ENCODE results near the gene DNAJC1.

DNAJC1 gene

GRCh38 chr10:21751341-21752310 is 251.9 kb downstream of the DNAJC1 start:
- H3K36me3 ChIP-seq (ENCODE audit: control insufficient read depth in 2 of 2, insufficient read depth in 2 of 2, low read length in 2 of 2), result peaks cover 0 to 8% of the 10 kb centered on the region in 2 donors
- H3K27me3 ChIP-seq (ENCODE audit: control insufficient read depth in 1 of 2, insufficient read depth in 2 of 2, low read length in 2 of 2), result no peaks in the 10 kb centered on the region
- no peak overlapping the region for H3K9ac ChIP-seq (ENCODE audit: low read length in 2 of 2)
- H3K4me1 ChIP-seq (ENCODE audit: control insufficient read depth, insufficient read depth, low read length), result no peaks in the 10 kb centered on the region
- H3K27ac ChIP-seq (ENCODE audit: low read length), result no peak overlapping the region
- no peak overlapping the region for H3K4me3 ChIP-seq (ENCODE audit: low read length in 2 of 2)
- no peaks in the 10 kb centered on the region for H3K9me3 ChIP-seq (ENCODE audit: control insufficient read depth in 2 of 2, low read length in 2 of 2)

GRCh38 chr10:21750424-21750823 is 253.1 kb downstream of the DNAJC1 start:
- Histone ChIP-seq H3K27ac (ENCODE audit: low read length) (no peak overlapping the region), H3K9ac (ENCODE audit: low read length in 2 of 2) (no peak overlapping the region), H3K36me3 (ENCODE audit: control insufficient read depth in 2 of 2, insufficient read depth in 2 of 2, low read length in 2 of 2) (peaks cover 0 to 4% of the 10 kb centered on the region in 2 donors), H3K4me3 (ENCODE audit: low read length in 2 of 2) (no peak overlapping the region), H3K27me3 (ENCODE audit: control insufficient read depth in 1 of 2, insufficient read depth in 2 of 2, low read length in 2 of 2) (no peaks in the 10 kb centered on the region), H3K9me3 (ENCODE audit: control insufficient read depth in 2 of 2, low read length in 2 of 2) (no peaks in the 10 kb centered on the region), H3K4me1 (ENCODE audit: control insufficient read depth, insufficient read depth, low read length) (no peaks in the 10 kb centered on the region)

GRCh38 chr10:21749788-21750187 is 253.7 kb downstream of the DNAJC1 start:
- peaks cover under 1 to 4% of the 10 kb centered on the region in 2 donors for H3K36me3 ChIP-seq (ENCODE audit: control insufficient read depth in 2 of 2, insufficient read depth in 2 of 2, low read length in 2 of 2)
- no peaks in the 10 kb centered on the region for H3K9me3 ChIP-seq (ENCODE audit: control insufficient read depth in 2 of 2, low read length in 2 of 2)

GRCh38 chr10:21747809-21748208 is 255.7 kb downstream of the DNAJC1 start:
- no peaks in the 10 kb centered on the region for H3K9me3 ChIP-seq (ENCODE audit: control insufficient read depth in 2 of 2, low read length in 2 of 2)
- H3K4me1 ChIP-seq (ENCODE audit: control insufficient read depth, insufficient read depth, low read length), result no peaks in the 10 kb centered on the region
- H3K27me3 ChIP-seq (ENCODE audit: control insufficient read depth in 1 of 2, insufficient read depth in 2 of 2, low read length in 2 of 2), result no peaks in the 10 kb centered on the region
- H3K4me3 ChIP-seq (ENCODE audit: low read length in 2 of 2), result no peak overlapping the region
- H3K27ac ChIP-seq (ENCODE audit: low read length), result no peak overlapping the region
- no peak overlapping the region for H3K9ac ChIP-seq (ENCODE audit: low read length in 2 of 2)
- peaks cover 8 to 12% of the 10 kb centered on the region in 2 donors for H3K36me3 ChIP-seq (ENCODE audit: control insufficient read depth in 2 of 2, insufficient read depth in 2 of 2, low read length in 2 of 2)

More at GRCh38 chr10:21749788-21750187, 253.7 kb downstream of the DNAJC1 start:
- Histone ChIP-seq H3K27ac (ENCODE audit: low read length) (no peak overlapping the region), H3K4me3 (ENCODE audit: low read length in 2 of 2) (no peak overlapping the region), H3K4me1 (ENCODE audit: control insufficient read depth, insufficient read depth, low read length) (no peaks in the 10 kb centered on the region), H3K9ac (ENCODE audit: low read length in 2 of 2) (no peak overlapping the region), H3K27me3 (ENCODE audit: control insufficient read depth in 1 of 2, insufficient read depth in 2 of 2, low read length in 2 of 2) (no peaks in the 10 kb centered on the region)

GRCh38 chr10:21746118-21746517 is 257.4 kb downstream of the DNAJC1 start:
- Histone ChIP-seq H3K9me3 (ENCODE audit: control insufficient read depth in 2 of 2, low read length in 2 of 2) (no peaks in the 10 kb centered on the region), H3K27ac (ENCODE audit: low read length) (no peak overlapping the region), H3K9ac (ENCODE audit: low read length in 2 of 2) (no peak overlapping the region), H3K4me3 (ENCODE audit: low read length in 2 of 2) (no peak overlapping the region), H3K4me1 (ENCODE audit: control insufficient read depth, insufficient read depth, low read length) (no peaks in the 10 kb centered on the region), H3K36me3 (ENCODE audit: control insufficient read depth in 2 of 2, insufficient read depth in 2 of 2, low read length in 2 of 2) (peaks cover 14% of the 10 kb centered on the region in 2 donors), H3K27me3 (ENCODE audit: control insufficient read depth in 1 of 2, insufficient read depth in 2 of 2, low read length in 2 of 2) (no peaks in the 10 kb centered on the region)

GRCh38 chr10:21744223-21744622 is 259.3 kb downstream of the DNAJC1 start:
- Histone ChIP-seq H3K4me1 (ENCODE audit: control insufficient read depth, insufficient read depth, low read length) (no peaks in the 10 kb centered on the region), H3K27ac (ENCODE audit: low read length) (no peak overlapping the region), H3K9me3 (ENCODE audit: control insufficient read depth in 2 of 2, low read length in 2 of 2) (no peaks in the 10 kb centered on the region), H3K4me3 (ENCODE audit: low read length in 2 of 2) (no peak overlapping the region), H3K9ac (ENCODE audit: low read length in 2 of 2) (no peak overlapping the region), H3K36me3 (ENCODE audit: control insufficient read depth in 2 of 2, insufficient read depth in 2 of 2, low read length in 2 of 2) (peaks cover 20 to 23% of the 10 kb centered on the region in 2 donors), H3K27me3 (ENCODE audit: control insufficient read depth in 1 of 2, insufficient read depth in 2 of 2, low read length in 2 of 2) (no peaks in the 10 kb centered on the region)

- H3K9ac ChIP-seq (ENCODE audit: low read length in 2 of 2), result no peak overlapping the region
- peaks cover 23 to 30% of the 10 kb centered on the region in 2 donors for H3K36me3 ChIP-seq (ENCODE audit: control insufficient read depth in 2 of 2, insufficient read depth in 2 of 2, low read length in 2 of 2)
These were observed 260.7 kb downstream of the DNAJC1 start for GRCh38 chr10:21742740-21743412.

GRCh38 chr10:21740989-21741388 is 262.5 kb downstream of the DNAJC1 start:
- Histone ChIP-seq H3K27me3 (ENCODE audit: control insufficient read depth in 1 of 2, insufficient read depth in 2 of 2, low read length in 2 of 2) (no peaks in the 10 kb centered on the region), H3K9ac (ENCODE audit: low read length in 2 of 2) (no peak overlapping the region), H3K36me3 (ENCODE audit: control insufficient read depth in 2 of 2, insufficient read depth in 2 of 2, low read length in 2 of 2) (peaks cover 23 to 34% of the 10 kb centered on the region in 2 donors), H3K9me3 (ENCODE audit: control insufficient read depth in 2 of 2, low read length in 2 of 2) (no peaks in the 10 kb centered on the region), H3K4me3 (ENCODE audit: low read length in 2 of 2) (no peak overlapping the region), H3K4me1 (ENCODE audit: control insufficient read depth, insufficient read depth, low read length) (no peaks in the 10 kb centered on the region), H3K27ac (ENCODE audit: low read length) (no peak overlapping the region)

More at GRCh38 chr10:21742740-21743412, 260.7 kb downstream of the DNAJC1 start:
- Histone ChIP-seq H3K4me1 (ENCODE audit: control insufficient read depth, insufficient read depth, low read length) (no peaks in the 10 kb centered on the region), H3K9me3 (ENCODE audit: control insufficient read depth in 2 of 2, low read length in 2 of 2) (no peaks in the 10 kb centered on the region), H3K27me3 (ENCODE audit: control insufficient read depth in 1 of 2, insufficient read depth in 2 of 2, low read length in 2 of 2) (no peaks in the 10 kb centered on the region), H3K4me3 (ENCODE audit: low read length in 2 of 2) (no peak overlapping the region), H3K27ac (ENCODE audit: low read length) (no peak overlapping the region)

GRCh38 chr10:21737106-21737505 is 266.4 kb downstream of the DNAJC1 start:
- peaks cover 16 to 30% of the 10 kb centered on the region in 2 donors for H3K36me3 ChIP-seq (ENCODE audit: control insufficient read depth in 2 of 2, insufficient read depth in 2 of 2, low read length in 2 of 2)
- no peak overlapping the region for H3K4me3 ChIP-seq (ENCODE audit: low read length in 2 of 2)

GRCh38 chr10:21733710-21734109 is 269.8 kb downstream of the DNAJC1 start:
- no peak overlapping the region for H3K9ac ChIP-seq (ENCODE audit: low read length in 2 of 2)
- no peaks in the 10 kb centered on the region for H3K27me3 ChIP-seq (ENCODE audit: control insufficient read depth in 1 of 2, insufficient read depth in 2 of 2, low read length in 2 of 2)
- H3K4me3 ChIP-seq (ENCODE audit: low read length in 2 of 2), result no peak overlapping the region
- H3K27ac ChIP-seq (ENCODE audit: low read length), result no peak overlapping the region
- no peaks in the 10 kb centered on the region for H3K4me1 ChIP-seq (ENCODE audit: control insufficient read depth, insufficient read depth, low read length)
- no peaks in the 10 kb centered on the region for H3K9me3 ChIP-seq (ENCODE audit: control insufficient read depth in 2 of 2, low read length in 2 of 2)
- H3K36me3 ChIP-seq (ENCODE audit: control insufficient read depth in 2 of 2, insufficient read depth in 2 of 2, low read length in 2 of 2), result peaks cover 9 to 25% of the 10 kb centered on the region in 2 donors

More at GRCh38 chr10:21737106-21737505, 266.4 kb downstream of the DNAJC1 start:
- no peaks in the 10 kb centered on the region for H3K27me3 ChIP-seq (ENCODE audit: control insufficient read depth in 1 of 2, insufficient read depth in 2 of 2, low read length in 2 of 2)
- no peak overlapping the region for H3K27ac ChIP-seq (ENCODE audit: low read length)
- no peaks in the 10 kb centered on the region for H3K9me3 ChIP-seq (ENCODE audit: control insufficient read depth in 2 of 2, low read length in 2 of 2)
- no peak overlapping the region for H3K9ac ChIP-seq (ENCODE audit: low read length in 2 of 2)
- H3K4me1 ChIP-seq (ENCODE audit: control insufficient read depth, insufficient read depth, low read length), result no peaks in the 10 kb centered on the region
